GM12875 (cell line): ENCODE data around the gene COQ8B.
A peak's percentile ranks its signal among the peaks of the same experiment; 100 is the strongest.

ENCODE experiments used
- H3K4me3 ChIP-seq: one replicate; pipeline ENCODE4 v1.5.1; 2011; ENCODE audit warnings: low read depth, low read length, control low read depth
- TF ChIP-seq, protein P1 (sequence below): IDR thresholded peaks from 2 replicates; pipeline ENCODE4 v1.5.1; 2011; ENCODE audit warnings: low read depth, mild to moderate bottlenecking, control low read depth, inconsistent platforms, low read length, moderate library complexity, borderline replicate concordance; ENCODE audit not compliant: insufficient read depth

Gene COQ8B

DNA sequence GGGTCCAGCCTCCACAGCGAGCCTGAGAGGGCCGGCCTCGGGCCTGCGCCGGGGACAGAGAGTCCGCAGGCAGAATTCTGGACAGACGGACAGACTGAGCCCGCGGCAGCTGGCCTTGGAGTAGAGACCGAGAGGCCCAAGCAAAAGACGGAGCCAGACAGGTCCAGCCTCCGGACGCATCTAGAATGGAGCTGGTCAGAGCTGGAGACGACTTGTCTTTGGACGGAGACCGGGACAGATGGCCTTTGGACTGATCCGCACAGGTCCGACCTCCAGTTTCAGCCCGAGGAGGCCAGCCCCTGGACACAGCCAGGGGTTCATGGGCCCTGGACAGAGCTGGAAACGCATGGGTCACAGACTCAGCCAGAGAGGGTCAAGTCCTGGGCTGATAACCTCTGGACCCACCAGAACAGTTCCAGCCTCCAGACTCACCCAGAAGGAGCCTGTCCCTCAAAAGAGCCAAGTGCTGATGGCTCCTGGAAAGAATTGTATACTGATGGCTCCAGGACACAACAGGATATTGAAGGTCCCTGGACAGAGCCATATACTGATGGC, 716 bp upstream of the COQ8B start:
- TF ChIP-seq, protein P1, sequence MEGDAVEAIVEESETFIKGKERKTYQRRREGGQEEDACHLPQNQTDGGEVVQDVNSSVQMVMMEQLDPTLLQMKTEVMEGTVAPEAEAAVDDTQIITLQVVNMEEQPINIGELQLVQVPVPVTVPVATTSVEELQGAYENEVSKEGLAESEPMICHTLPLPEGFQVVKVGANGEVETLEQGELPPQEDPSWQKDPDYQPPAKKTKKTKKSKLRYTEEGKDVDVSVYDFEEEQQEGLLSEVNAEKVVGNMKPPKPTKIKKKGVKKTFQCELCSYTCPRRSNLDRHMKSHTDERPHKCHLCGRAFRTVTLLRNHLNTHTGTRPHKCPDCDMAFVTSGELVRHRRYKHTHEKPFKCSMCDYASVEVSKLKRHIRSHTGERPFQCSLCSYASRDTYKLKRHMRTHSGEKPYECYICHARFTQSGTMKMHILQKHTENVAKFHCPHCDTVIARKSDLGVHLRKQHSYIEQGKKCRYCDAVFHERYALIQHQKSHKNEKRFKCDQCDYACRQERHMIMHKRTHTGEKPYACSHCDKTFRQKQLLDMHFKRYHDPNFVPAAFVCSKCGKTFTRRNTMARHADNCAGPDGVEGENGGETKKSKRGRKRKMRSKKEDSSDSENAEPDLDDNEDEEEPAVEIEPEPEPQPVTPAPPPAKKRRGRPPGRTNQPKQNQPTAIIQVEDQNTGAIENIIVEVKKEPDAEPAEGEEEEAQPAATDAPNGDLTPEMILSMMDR = no peak

DNA sequence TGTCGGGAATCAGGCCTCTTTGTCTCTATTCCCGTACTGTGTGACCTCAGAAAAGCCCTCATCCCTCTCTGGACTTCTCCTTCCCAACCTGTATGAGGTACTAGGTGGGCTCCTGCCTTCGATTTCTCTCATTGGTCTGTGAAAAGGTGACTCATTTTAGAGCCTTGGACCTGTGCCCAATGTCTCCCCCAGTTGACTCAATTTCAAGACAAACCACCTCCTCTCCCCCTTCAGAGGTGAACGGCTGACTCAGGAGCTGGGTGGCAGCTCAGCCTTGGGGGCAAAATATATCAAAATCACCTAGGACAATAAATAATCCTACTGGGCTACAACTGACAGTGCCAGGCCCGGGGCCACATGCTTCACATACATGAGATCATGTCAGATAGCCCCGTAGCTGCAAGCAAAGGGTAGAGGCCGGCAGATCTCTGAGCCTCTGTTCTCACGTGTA, 630 bp downstream of the COQ8B start:
- H3K4me3 ChIP-seq = peak overlapping the region; percentile 71

More for the DNA sequence above, 716 bp upstream of the COQ8B start:
- peak overlapping the region; percentile 71 for H3K4me3 ChIP-seq

DNA sequence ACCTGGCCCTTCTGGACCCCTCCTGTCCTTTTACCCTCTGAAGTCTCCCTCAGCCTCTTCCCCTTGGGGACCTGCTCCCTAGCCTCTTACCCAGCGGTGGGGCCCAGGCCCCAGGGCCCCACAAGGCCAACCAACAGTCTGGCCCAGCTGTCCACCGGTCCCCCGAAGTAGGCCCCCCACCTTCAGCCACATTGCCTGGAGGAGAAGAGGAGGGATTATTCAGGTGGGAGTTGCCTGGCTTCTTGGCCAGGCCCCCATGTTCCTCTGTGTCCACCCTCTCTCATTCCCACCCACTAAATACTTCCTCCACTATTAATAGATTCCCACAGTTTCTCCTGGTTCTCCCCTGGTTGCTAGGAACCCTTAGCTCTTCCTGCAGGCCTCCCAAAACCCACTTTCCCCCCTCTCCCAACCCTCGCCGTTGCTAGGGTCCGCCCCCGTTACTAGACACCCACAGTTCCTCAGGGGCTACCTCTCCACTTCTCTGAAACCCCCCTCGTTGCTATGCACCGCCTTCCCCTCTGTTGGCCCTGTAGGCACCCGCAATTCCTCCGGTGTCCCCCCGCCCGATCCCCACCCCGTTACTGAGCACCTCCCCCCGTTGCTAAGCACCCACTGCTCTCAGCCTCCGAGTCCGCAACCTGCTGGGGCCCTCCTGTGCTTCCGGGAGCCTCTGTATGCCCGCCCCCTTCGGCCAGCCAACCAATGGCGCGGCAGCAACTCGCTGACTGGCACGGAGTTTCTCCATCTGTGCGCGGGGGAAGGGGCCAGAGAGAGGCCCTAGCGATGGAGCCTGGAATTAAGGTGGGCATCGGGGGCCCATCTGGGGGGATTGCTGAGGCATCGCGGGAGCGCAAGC, 2.0 kb downstream of the COQ8B start:
- peak overlapping the region; percentile 71 for H3K4me3 ChIP-seq
- TF ChIP-seq, protein P1 = no peak

More for the DNA sequence above, 630 bp downstream of the COQ8B start:
- TF ChIP-seq, protein P1 = no peak

DNA sequence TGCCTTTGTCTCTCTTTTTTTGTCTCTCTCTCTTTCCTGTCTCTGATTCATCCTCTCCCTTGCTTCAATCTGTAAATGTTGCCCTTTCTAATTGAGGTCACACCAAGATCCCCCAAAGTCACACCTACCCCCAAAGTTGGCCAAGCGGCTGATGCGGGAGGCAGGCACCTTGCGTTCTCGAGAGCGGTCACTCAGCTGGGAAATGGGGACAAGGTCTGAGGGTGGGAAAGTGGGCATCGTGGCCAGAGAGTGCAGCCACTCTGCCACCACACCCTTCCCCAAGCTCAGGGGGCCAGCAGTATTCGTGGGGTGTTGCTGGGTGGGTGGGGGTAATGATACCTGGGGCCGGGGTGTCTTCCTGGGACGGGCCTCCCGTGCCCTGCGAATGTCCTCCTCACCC, 2.7 kb downstream of the COQ8B start:
- H3K4me3 ChIP-seq = no peak overlapping the region
- TF ChIP-seq, protein P1 = no peak

DNA sequence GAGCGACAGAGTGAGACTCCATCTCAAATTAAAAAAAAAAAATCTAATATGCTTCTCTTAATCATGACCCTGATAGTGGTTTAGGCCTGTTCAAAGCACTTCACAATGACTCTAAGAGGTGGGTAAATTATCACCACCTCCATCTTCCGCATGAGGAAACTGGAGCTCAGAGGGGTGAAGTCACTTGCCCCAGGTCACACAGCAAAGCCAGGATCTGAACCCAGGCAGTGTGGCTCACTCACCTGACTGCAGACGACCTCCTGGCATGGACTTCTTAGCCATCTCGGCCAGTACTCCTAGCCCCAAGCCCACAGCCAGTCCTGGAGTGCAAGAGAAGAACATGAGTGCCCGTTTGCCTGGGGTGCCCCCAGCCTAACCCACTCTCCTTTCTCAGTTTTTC, 6.9 kb downstream of the COQ8B start:
- H3K4me3 ChIP-seq = no peak overlapping the region
- TF ChIP-seq, protein P1 = no peak

DNA sequence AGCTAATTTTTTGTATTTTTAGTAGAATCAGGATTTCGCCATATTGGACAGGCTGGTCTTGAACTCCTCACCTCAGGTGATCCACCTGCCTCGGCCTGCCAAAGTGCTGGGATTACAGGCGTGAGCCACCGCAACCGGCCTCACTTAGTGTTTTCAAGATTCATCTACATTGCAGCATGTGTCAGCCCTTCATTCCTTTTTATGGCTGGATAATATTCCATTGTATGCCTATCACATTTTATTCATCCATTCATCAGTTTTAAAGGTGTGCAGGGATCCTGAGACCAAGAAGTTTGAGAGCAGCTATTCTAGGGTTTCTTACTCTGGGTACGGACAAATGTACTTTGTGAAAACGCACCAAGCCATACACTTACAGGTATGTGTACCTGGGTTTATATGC, 9.1 kb downstream of the COQ8B start:
- TF ChIP-seq, protein P1 = no peak
- no peak overlapping the region for H3K4me3 ChIP-seq
